GM18951 (cell line): ENCODE data around the gene NOL4L.

Source experiments
- POLR2A ChIP-seq: IDR thresholded peaks from 4 replicates; pipeline ENCODE4 v1.6.1; 2011; ENCODE audit warnings: mild to moderate bottlenecking; ENCODE audit not compliant: insufficient read length, insufficient read depth; ENCODE audit errors: extremely low read depth
- in situ Hi-C: fragments of 300-500 bp; cut with MboI; formaldehyde crosslinking; loops from one replicate; pipeline ENCODE4 v1.12.0; 2022; ENCODE audit warnings: low sequenced_read_pairs, mixed read lengths, inconsistent platforms; ENCODE audit not compliant: unreplicated experiment

Gene NOL4L

GRCh38 chr20:32449057-32449889, 135.9 kb downstream of the NOL4L start:
- in situ Hi-C loops: no loop called here
- TF ChIP-seq POLR2A: no peak

DNA sequence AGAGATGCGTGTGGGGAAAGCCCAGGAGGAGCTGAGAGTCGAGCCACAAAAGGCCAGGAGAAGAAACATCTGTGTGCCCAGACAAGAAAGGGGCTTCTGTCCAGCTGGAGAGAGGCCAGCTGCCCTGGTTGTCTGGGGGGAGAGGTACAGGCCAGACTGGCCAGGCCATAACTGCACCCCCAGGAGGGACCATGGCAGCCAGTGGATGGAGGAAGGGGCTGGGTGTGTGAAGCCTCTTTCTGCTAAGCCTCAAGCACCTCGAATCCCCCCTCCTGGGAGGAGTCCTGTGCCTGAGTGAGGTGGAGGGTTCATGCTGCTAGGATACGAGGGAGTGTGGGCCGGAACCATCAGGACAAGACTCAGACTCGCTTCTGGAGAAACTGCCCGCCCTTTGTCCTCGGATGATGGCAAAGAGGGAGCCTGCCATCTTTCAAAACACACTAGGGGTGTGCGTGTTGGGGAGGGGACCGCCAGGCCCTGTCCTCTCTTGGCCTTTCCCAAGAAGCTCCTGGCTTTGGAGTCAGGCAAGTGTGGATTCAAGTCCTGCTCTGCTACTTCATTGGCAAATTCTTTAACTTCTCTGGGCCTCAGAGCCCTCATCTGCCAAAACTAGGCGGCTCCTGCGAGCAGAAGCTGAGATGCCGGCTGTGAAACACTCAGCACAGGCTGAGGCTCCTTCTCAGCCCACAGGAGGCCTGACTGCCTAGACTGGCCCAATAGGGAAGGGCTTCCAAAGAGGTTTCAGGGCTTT, 136.7 kb downstream of the NOL4L start:
- in situ Hi-C loops: no loop called here
- TF ChIP-seq POLR2A: no peak

GRCh38 chr20:32447136-32448027, 137.8 kb downstream of the NOL4L start:
- in situ Hi-C loops: no loop called here
- TF ChIP-seq POLR2A: no peak

DNA sequence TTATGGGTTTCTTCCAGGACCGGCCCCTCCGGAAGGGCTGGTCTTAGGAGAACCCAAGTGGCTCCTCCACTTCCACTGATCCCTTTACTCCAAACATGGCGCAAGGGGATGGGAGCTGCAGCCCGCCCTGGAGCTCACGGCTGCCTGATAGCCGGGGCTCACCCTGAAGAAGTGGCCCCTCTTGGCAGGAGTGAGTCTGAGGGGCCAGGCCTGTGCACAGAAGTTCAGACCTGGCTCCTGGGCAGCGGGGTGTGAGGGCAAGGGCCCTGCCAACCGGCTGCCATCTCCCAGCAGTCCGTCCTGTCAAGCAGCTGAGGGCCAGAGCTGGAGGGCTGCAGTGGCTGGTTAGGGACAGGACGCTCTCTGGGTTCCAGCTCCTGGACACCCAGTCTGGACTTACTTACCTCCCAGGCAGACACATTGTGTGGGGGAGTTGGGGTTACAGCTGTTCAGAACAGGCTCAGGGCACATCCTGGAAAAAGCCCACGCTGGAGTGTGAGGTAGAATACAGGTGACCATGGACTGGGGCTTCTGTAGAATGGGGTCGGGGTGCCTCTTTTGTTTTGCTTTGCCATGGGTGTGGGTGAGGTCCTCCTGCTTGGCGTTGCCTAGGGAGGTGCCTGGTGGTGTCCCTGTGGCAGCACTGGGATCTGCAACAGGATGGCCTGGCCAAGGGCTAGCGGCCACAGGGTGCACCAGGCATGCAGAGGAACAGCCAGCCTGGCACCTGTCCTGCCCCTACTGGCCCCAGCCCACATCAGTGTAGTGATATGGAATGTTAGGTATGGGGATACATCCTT, 138.6 kb downstream of the NOL4L start:
- in situ Hi-C loops: no loop called here
- TF ChIP-seq POLR2A: no peak

DNA sequence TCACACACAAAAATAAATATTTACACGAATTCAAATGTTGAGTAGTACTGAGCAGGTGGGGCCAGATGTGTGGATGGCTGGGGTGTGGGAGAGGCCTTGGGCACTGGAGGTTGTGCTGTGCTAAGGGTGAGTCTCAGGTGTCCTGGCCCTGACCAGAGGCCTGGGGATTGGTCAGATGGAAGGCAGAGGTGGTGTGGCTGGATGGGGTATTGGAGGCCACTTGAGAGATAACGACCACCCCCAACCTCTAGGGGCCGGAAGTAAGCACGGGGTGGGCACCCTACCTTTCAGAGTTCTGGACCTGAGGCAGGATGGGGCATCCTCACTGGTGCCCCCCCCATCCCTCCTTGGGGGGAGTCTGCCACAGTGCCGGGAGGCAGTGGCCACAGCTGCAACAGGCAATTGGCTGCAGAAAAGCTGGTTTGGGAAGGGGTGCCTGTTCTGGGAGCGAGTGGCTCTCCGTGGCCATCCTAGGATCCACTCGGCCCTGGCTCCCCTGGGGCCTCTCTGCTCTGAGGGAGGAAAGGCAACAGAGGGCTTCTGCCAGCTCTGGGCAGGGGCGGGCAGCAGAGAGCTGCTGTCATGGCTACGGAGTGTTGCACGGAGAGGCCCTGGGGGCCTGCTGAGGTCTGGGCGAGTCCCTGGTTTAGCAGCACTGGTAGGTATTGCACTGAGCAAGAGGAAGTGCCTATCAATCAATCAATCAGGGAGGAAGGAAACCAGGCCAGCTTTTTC, 139.4 kb downstream of the NOL4L start:
- in situ Hi-C loops: no loop called here
- no peak for TF ChIP-seq POLR2A

DNA sequence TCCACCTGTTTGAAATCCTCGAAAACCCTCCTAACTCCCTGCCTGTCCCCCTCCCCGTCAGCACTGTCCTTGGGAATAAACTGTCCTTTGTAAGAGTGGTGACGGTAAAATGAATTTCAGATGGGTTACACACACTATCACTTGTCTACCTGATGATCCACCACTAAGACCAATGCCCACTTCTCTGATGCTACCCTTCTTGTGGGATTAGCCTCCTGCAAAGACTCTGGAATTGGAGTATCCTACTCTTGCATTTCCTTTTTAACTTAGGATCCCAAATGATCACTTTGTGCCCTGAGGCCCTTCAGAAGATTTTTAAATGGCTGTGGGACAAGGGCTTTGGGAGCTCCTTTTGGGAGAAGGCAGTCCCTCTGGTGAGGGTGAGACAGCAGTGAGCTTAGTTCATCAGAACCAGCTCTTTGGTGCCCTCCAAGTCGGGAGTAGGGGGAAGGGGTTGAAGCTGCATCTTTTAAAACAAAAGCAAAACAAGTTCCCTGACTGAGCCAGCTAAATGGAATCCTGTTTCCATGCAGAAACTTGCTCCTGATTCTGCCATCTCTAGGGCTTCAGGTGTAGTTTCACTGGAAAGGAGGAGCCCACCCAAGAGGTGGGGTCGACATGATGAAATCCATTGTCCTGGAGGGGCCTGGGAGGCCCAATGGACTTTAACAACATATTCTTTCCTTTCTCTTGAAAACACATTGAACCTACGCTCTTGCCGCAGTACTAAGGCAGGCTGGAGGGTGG, 140.5 kb downstream of the NOL4L start:
- TF ChIP-seq POLR2A: no peak
- in situ Hi-C loops: no loop called here

GRCh38 chr20:32443386-32443974, 141.7 kb downstream of the NOL4L start:
- TF ChIP-seq POLR2A: no peak
- in situ Hi-C loops: no loop called here

DNA sequence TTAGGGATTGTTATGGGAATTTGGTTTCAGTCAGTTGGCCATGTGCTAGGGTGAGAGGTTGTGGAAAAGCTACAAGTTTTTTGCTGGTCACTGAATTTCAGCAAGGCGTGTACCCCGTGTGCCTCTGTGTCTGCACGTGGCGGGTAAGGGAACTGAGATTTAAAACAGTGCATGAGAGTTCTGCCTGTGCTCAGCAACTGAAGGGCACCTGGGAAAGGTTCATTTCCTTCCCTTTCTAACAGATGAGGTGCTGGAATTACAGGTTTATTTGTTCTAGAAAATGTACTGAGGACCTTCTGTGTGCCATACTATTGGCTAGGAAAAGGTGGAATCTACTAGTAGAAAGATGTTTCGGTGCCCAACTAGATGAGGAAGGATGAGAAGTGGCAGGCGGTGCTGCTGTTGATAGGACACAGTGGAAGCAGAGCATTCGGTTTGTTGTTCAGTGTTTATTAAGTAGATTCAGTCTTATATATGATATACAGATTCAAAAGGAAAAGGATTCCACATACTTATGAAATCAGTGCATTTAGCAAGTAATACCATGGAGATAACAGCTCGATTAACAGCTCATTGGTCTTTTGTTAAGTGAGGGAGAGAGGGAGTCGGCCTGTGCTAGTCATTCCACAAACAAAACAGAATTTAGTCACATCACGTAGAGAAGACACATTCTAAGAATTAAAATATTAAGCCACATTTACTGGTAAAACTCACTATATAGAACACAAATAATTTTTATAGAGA, 142.3 kb downstream of the NOL4L start:
- TF ChIP-seq POLR2A: no peak
- in situ Hi-C loops: no loop called here

DNA sequence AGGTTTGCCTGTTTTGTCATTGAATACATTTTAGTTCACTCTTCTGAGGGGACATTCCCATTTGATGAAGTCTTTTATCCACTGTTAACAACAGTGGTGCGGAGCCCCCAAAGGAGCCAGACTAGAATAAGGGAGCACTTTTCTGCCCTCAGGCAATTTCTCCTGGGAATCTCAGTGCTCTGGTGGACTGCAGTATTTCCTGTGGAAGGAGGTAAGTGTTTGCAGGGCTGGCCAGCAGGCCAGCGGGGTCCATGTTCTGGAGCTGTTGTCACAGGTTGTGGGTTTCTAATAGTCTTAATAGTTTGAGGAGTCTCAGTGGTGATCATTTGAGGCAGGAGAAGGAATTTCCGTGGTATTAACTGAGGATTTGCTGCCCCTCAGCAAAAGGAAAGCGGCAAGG, 143.5 kb downstream of the NOL4L start:
- TF ChIP-seq POLR2A: no peak

GRCh38 chr20:32440758-32441078, 144.4 kb downstream of the NOL4L start:
- in situ Hi-C loops: no loop called here

More for the DNA sequence above, 143.5 kb downstream of the NOL4L start:
- in situ Hi-C loops: no loop called here

More at GRCh38 chr20:32440758-32441078, 144.4 kb downstream of the NOL4L start:
- TF ChIP-seq POLR2A: no peak
